OCI-LY3 (cell line): ENCODE results near the gene POLL.

Experiments used
- CTCF ChIP-seq: fragments of 200-600, 300-600 bp; sonication (generic); IDR thresholded peaks from 2 replicates; pipeline ENCODE4 v1.5.1; 2014; ENCODE audit warnings: antibody characterized with exemption, low read length, low read depth
- EZH2phosphoT487 ChIP-seq: fragments of 200-600 bp; shearing (Covaris generic); IDR thresholded peaks from 2 replicates; pipeline ENCODE4 v1.6.1; 2018; ENCODE audit warnings: antibody characterized with exemption, mixed run types, low read depth

DNA sequence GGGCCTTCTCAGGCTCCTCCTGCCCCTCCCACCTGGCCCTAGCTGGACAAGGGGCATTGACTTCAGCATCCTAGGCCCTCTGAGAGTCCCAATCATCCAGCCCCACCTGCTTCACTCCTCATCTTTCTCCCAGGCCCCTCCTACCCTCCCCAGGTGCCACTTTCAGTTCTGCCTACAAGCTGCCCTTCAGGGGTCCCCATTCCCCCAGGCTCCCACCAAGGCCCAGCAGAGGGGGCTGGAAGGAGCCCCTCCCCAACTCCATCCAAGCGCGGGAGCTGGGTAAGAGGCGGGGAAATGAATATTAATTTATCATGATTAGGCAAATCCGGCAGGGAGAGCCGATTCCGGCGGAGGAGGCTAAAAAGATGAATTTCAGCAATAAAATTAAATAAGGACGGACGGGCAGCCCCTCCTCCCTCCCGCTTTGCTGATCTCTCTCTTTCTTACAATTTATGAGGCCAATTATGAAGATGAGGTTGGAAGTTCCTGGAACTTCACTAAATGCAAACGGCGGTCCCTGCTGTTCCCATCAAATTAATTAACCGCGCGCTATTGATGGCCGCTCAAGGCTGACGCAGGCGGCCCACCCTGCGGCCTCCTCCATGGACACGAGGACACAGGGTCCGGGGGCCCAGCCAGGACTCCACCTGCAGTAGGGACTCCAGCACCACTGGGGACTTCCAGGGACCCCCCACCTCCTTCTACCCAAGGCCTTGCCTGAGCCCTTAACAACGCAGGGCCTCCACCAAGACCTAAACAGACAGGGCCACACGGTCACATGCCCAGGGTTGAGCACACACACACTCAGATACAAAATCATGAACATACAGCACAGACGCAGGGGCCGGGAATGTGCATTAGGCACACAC is 13.9 kb downstream of the POLL start:
- TF ChIP-seq CTCF (no peak), EZH2phosphoT487 (no peak)
